Natural killer cell (primary cell): ENCODE results near the gene ZFTA. TPM values are rescaled to one million over a fixed set of nuclear protein-coding genes. Genes with fewer than 3 reads are reported as not detected.

Source experiments
- ATAC-seq, 3 donors: fragments of 150-1000 bp in 2 of 3; fragments of 200-7000 bp in 1 of 3; cut with Tn5 transposase; 1 replicate in 1 of 3; 2 replicates in 2 of 3; pipeline ENCODE4 v1.10.0; 2021; ENCODE audit warnings: mild to moderate bottlenecking in 2 of 3, moderate library complexity in 2 of 3
- DNase-seq, 2 donors: peaks; one replicate each; pipeline versions ENCODE4 v3.0.0 to v3.0.0-alpha.2; 2013 to 2021; ENCODE audit warnings: mixed read lengths in 1 of 2
- H3K27ac ChIP-seq: one replicate; pipeline ENCODE4 v1.5.1; 2013; ENCODE audit warnings: mild to moderate bottlenecking, low read length
- H3K27me3 ChIP-seq: one replicate; pipeline ENCODE4 v1.6.1; 2013; ENCODE audit warnings: low read length; ENCODE audit not compliant: control insufficient read depth, insufficient read depth
- H3K36me3 ChIP-seq: one replicate; pipeline ENCODE4 v1.6.1; 2013; ENCODE audit warnings: low read length; ENCODE audit not compliant: control insufficient read depth, insufficient read depth
- H3K4me1 ChIP-seq: one replicate; pipeline ENCODE4 v1.6.1; 2013; ENCODE audit warnings: low read length; ENCODE audit not compliant: control insufficient read depth, insufficient read depth
- H3K4me3 ChIP-seq: one replicate; pipeline ENCODE4 v1.5.1; 2013; ENCODE audit warnings: low read length
- H3K9me3 ChIP-seq: one replicate; pipeline ENCODE4 v1.6.1; 2013; ENCODE audit warnings: low read length; ENCODE audit not compliant: control insufficient read depth, insufficient read depth
- H3K27ac Mint-ChIP-seq, 2 donors: one replicate each; pipeline ENCODE4 v1.8.0; 2022; ENCODE audit warnings: mild to moderate bottlenecking in 2 of 2, mixed read lengths in 2 of 2, moderate library complexity in 1 of 2
- H3K27me3 Mint-ChIP-seq, 2 donors: one replicate each; pipeline ENCODE4 v1.8.0; 2022; ENCODE audit warnings: low read depth in 2 of 2, mixed read lengths in 2 of 2
- H3K36me3 Mint-ChIP-seq: one replicate; pipeline ENCODE4 v1.8.0; 2022; ENCODE audit warnings: mixed read lengths
- H3K4me1 Mint-ChIP-seq, 2 donors: one replicate each; pipeline ENCODE4 v1.8.0; 2022; ENCODE audit warnings: mixed read lengths in 2 of 2
- H3K4me3 Mint-ChIP-seq: one replicate; pipeline ENCODE4 v1.8.0; 2022; ENCODE audit warnings: mild to moderate bottlenecking, moderate library complexity, mixed read lengths
- H3K9me3 Mint-ChIP-seq, 2 donors: one replicate each; pipeline ENCODE4 v1.8.0; 2022; ENCODE audit warnings: mixed read lengths in 2 of 2
- WGBS: methylation state at CpG from one replicate; pipeline ENCODE4 v1.1.7; 2013; ENCODE audit warnings: missing lambda C conversion rate; ENCODE audit not compliant: insufficient coverage; 5-methylcytosine and 5-hydroxymethylcytosine counted together
- intact Hi-C: fragments of 100-400 bp; cut with micrococcal nuclease; formaldehyde crosslinking; loops from one replicate; pipeline ENCODE4 v1.14.2; 2022
- total RNA-seq, 4 donors: library from RNA; stranded (reverse); fragments of 120-200 nt in 1 of 4; gene quantifications; one replicate each; pipeline versions ENCODE4 v1.2.3 to v1.2.4, GENCODE V29; 2013 to 2022
- TF ChIP-seq, protein P1 (sequence below): fragments of 200-600 bp; IDR thresholded peaks from one replicate; pipeline ENCODE4 v1.8.0; 2022; ENCODE audit warnings: antibody characterized with exemption

ZFTA gene
- total RNA-seq, 3 donors from 2014 or later (not counting 1 experiment from before 2014, with no cell fraction given) = 3.7 to 5.3 (median 4.8) TPM

DNA sequence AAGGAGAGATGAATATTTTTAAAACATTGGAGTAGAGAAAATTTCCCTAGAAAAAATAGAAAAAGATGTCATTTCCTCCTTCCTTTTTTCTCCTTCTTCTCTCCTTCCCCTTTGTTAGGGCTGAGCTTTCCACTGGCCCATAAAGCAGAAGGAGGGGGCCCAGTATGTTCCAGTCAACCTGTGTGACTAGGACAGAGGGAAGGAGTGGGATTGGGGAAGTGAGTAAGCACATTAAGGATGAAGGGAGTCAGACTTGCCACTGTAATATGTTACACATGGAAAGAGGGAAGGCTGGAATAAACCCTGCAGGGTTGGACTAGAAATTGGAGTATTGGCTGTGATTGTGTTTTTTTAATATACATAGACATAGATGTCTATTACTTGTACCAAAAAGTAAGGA, 24.6 kb upstream of the ZFTA start:
- Histone ChIP-seq H3K9me3 (peaks cover 21% of the 10 kb centered on the region), H3K27ac (no peak overlapping the region), H3K27me3 (no peaks in the 10 kb centered on the region), H3K4me1 (peaks cover 7% of the 10 kb centered on the region), H3K36me3 (no peaks in the 10 kb centered on the region), H3K4me3 (no peak overlapping the region)
- DNase-seq (no peak), ATAC-seq (no peak)
- Mint-ChIP-seq H3K4me3 (no peak overlapping the region), H3K4me1 (no peaks in the 10 kb centered on the region), H3K27me3 (peaks cover 0 to 7% of the 10 kb centered on the region in 2 donors), H3K9me3 (peaks cover 3 to 7% of the 10 kb centered on the region in 2 donors), H3K27ac (no peak overlapping the region), H3K36me3 (peaks cover 11% of the 10 kb centered on the region)
- intact Hi-C loops = no loop called here
- TF ChIP-seq, protein P1, sequence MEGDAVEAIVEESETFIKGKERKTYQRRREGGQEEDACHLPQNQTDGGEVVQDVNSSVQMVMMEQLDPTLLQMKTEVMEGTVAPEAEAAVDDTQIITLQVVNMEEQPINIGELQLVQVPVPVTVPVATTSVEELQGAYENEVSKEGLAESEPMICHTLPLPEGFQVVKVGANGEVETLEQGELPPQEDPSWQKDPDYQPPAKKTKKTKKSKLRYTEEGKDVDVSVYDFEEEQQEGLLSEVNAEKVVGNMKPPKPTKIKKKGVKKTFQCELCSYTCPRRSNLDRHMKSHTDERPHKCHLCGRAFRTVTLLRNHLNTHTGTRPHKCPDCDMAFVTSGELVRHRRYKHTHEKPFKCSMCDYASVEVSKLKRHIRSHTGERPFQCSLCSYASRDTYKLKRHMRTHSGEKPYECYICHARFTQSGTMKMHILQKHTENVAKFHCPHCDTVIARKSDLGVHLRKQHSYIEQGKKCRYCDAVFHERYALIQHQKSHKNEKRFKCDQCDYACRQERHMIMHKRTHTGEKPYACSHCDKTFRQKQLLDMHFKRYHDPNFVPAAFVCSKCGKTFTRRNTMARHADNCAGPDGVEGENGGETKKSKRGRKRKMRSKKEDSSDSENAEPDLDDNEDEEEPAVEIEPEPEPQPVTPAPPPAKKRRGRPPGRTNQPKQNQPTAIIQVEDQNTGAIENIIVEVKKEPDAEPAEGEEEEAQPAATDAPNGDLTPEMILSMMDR = no peak

- Histone ChIP-seq H3K27ac (no peak overlapping the region), H3K27me3 (no peaks in the 10 kb centered on the region), H3K9me3 (peaks cover 21% of the 10 kb centered on the region), H3K4me1 (peaks cover 7% of the 10 kb centered on the region), H3K36me3 (no peaks in the 10 kb centered on the region), H3K4me3 (no peak overlapping the region)
- 98% methylated on average over 4 of the region's 6 CpGs for WGBS
- TF ChIP-seq, protein P1 = no peak
- intact Hi-C loops = no loop called here
- peaks cover 11% of the 10 kb centered on the region for H3K36me3 Mint-ChIP-seq
- no peaks in the 10 kb centered on the region for H3K4me1 Mint-ChIP-seq
- no peak for DNase-seq
- H3K27ac Mint-ChIP-seq = no peak overlapping the region
- no peak overlapping the region for H3K4me3 Mint-ChIP-seq
- H3K27me3 Mint-ChIP-seq = peaks cover 0 to 6% of the 10 kb centered on the region in 2 donors
- peaks cover 3 to 7% of the 10 kb centered on the region in 2 donors for H3K9me3 Mint-ChIP-seq
- no peak for ATAC-seq
Measured at GRCh38 chr11:63791495-63792167, 23.1 kb upstream of the ZFTA start.

DNA sequence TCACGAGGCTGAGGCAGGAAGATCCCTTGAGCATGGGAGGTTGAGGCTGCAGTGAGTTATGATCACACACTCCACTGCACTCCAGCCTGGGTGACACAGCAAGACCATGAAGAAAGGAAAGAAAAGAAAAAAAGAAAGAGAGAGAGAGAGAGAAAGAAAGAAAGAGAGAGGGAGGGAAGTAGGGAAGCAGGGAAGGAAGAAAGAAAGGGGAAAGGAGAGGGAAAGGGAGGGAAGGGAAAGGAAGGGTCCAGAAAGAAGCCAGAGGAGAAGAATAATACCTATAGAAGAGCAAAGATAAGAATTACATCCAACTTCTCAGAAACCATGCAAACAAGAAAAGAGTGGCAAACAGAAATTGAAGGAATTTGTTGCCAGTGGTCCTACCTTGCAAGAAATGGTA, 17.2 kb upstream of the ZFTA start:
- peaks cover 4% of the 10 kb centered on the region for H3K9me3 ChIP-seq
- H3K4me3 ChIP-seq = no peak overlapping the region
- intact Hi-C loops = no loop called here
- no peaks in the 10 kb centered on the region for H3K36me3 Mint-ChIP-seq
- TF ChIP-seq, protein P1 = no peak
- no peaks in the 10 kb centered on the region for H3K27me3 ChIP-seq
- H3K27ac ChIP-seq = no peak overlapping the region
- H3K9me3 Mint-ChIP-seq = no peaks in the 10 kb centered on the region
- H3K4me1 ChIP-seq = peaks cover 11% of the 10 kb centered on the region
- H3K4me3 Mint-ChIP-seq = no peak overlapping the region
- ATAC-seq = no peak
- H3K27me3 Mint-ChIP-seq = no peaks in the 10 kb centered on the region
- no peaks in the 10 kb centered on the region for H3K36me3 ChIP-seq
- no peak for DNase-seq
- H3K27ac Mint-ChIP-seq = no peak overlapping the region
- WGBS = 63% methylated on average over 1 of the region's 1 CpG
- peaks cover 5% of the 10 kb centered on the region in 2 donors for H3K4me1 Mint-ChIP-seq
